Colonic mucosa (tissue), 4 donors: ENCODE data around the gene H6PD. TPM values are rescaled to one million over a fixed set of nuclear protein-coding genes. Genes with fewer than 3 reads are reported as not detected.

ENCODE experiments used
- DNase-seq: peaks from one replicate; pipeline ENCODE4 v3.0.0-alpha.2; 2020
- H3K27ac ChIP-seq: fragments of 200-600 bp; one replicate; pipeline ENCODE4 v1.8.0; 2021
- H3K27me3 ChIP-seq: fragments of 200-600 bp; one replicate; pipeline ENCODE4 v1.8.0; 2021
- H3K36me3 ChIP-seq: fragments of 200-600 bp; one replicate; pipeline ENCODE4 v1.8.0; 2021
- H3K4me1 ChIP-seq: fragments of 200-600 bp; one replicate; pipeline ENCODE4 v1.8.0; 2021; ENCODE audit warnings: mild to moderate bottlenecking
- H3K4me3 ChIP-seq: fragments of 200-600 bp; one replicate; pipeline ENCODE4 v1.8.0; 2021
- H3K9ac ChIP-seq, 2 donors: one replicate each; pipeline ENCODE4 v1.7.0; 2013; ENCODE audit warnings: control low read depth in 2 of 2, low read depth in 2 of 2, low read length in 2 of 2
- H3K9me3 ChIP-seq: fragments of 200-600 bp; one replicate; pipeline ENCODE4 v1.8.0; 2021
- CTCF ChIP-seq: fragments of 200-600 bp; IDR thresholded peaks from one replicate; pipeline ENCODE4 v1.8.0; 2022; ENCODE audit warnings: antibody characterized with exemption, mild to moderate bottlenecking
- intact Hi-C: fragments of 100-400 bp; cut with DNase I; formaldehyde crosslinking; loops from one replicate; pipeline ENCODE4 v1.14.1; 2022
- total RNA-seq, 2 donors: library from RNA; stranded (reverse); fragmentation: NEBNext Ultra II Directional in 1 of 2; extraction: Animal tissue kit (Norgen Biotek cat#: 25700) in 1 of 2; gene quantifications; one replicate each; pipeline ENCODE4 v1.2.1, GENCODE V29; 2021
- donor health status: healthy.
- donor health status: DM: no; HTN: no; CAD: no.
- donor health status: DM: no; HTN: no; CAD: no.

Gene H6PD
- total RNA-seq, 2 donors from 2014 or later = 20.8 to 24.7 TPM

- H3K27ac ChIP-seq = no peak overlapping the region
- no peaks in the 10 kb centered on the region for H3K9me3 ChIP-seq
- no peaks in the 10 kb centered on the region for H3K27me3 ChIP-seq
- H3K4me3 ChIP-seq = no peak overlapping the region
- no peak for DNase-seq
- no peak for TF ChIP-seq CTCF
- no peak overlapping the region for H3K9ac ChIP-seq
- intact Hi-C loops = no loop called here
- H3K4me1 ChIP-seq = no peaks in the 10 kb centered on the region
- H3K36me3 ChIP-seq = peaks cover 5% of the 10 kb centered on the region
Observed at GRCh38 chr1:9260059-9260766, 25.6 kb downstream of the H6PD start.

DNA sequence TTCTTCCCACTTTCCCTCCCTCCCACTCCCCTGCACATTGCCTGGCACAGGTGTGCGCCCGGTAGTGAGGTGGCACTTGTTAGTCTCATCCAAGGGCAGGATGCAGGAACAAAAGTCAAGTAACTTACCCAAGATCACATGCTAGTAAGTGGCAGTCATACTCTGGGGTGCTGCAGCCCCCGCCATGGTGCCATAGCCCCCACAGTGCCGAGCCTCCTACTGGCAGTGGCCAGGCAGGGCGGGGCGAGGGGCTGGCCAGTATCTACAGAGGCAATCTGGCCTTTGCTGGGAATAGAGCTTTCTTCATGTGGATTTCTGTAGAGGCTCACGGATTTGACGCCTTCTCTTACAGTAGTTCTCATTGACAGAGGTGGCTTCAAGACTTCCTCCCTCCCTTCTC is 26.9 kb downstream of the H6PD start:
- TF ChIP-seq CTCF = no peak
- DNase-seq = no peak
- intact Hi-C loops = no loop called here

DNA sequence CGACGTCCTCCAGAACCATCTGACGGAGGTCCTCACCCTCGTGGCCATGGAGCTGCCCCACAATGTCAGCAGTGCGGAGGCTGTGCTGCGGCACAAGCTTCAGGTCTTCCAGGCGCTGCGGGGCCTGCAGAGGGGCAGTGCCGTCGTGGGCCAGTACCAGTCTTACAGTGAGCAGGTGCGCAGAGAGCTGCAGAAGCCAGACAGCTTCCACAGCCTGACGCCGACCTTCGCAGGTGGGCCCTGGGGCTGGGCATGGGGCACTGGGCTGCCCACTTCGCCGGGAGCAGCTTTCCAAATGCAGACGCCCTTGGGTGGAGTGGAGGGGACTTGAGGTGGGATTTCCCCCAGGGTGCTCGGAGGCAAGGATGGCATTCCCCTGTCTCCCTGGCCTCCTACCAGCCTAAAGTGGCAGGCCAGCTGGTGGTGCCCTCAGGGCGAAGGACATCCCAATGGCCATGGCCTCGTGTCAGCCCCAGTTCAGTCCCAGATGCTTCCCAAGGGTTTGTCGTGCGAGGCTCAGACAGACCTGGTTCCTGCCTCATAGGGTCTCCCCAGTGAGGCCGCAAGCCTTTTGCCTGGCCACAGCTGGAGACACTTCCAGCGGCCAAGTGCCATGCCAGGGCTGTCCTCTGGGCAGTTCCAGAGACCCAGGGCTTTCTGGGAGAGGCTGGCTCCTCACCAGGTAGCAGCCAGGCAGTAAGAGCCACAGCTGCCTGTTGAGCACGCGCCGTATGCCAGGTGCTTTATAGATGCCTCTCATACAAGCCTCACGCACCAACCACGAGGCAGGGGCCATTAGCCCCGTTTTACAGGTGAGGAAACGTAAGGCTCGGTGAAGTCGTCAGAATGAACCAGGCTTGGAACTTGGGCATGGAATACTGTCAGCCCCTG is 27.8 kb downstream of the H6PD start:
- intact Hi-C loops = no loop called here
- H3K36me3 ChIP-seq = peaks cover 5% of the 10 kb centered on the region
- no peaks in the 10 kb centered on the region for H3K27me3 ChIP-seq
- H3K9me3 ChIP-seq = no peaks in the 10 kb centered on the region
- TF ChIP-seq CTCF = no peak
- H3K4me1 ChIP-seq = no peaks in the 10 kb centered on the region
- H3K9ac ChIP-seq = no peak overlapping the region
- no peak for DNase-seq
- H3K27ac ChIP-seq = no peak overlapping the region
- no peak overlapping the region for H3K4me3 ChIP-seq

More for the DNA sequence above, 26.9 kb downstream of the H6PD start:
- H3K36me3 ChIP-seq = peaks cover 5% of the 10 kb centered on the region
- H3K4me3 ChIP-seq = no peak overlapping the region
- no peaks in the 10 kb centered on the region for H3K27me3 ChIP-seq
- H3K9me3 ChIP-seq = no peaks in the 10 kb centered on the region
- no peaks in the 10 kb centered on the region for H3K4me1 ChIP-seq
- H3K27ac ChIP-seq = no peak overlapping the region
- H3K9ac ChIP-seq = no peak overlapping the region

DNA sequence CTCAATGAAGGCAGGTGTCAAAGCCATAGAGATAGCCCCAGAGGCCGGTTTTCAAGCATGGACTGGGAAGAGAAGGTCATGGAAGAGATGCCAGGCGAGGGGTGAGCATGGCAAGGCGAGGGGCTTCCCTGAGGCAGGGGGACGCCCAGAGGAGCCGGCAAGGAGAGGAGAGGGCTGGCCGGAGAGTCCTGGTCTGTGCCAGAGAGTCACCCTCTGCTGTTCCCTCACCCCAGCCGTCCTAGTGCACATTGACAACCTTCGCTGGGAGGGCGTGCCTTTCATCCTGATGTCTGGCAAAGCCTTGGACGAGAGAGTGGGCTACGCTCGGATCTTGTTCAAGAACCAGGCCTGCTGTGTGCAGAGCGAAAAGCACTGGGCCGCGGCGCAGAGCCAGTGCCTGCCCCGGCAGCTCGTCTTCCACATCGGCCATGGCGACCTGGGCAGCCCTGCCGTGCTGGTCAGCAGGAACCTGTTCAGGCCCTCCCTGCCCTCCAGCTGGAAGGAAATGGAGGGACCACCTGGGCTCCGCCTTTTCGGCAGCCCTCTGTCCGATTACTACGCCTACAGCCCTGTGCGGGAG is 28.8 kb downstream of the H6PD start:
- H3K36me3 ChIP-seq = peaks cover 5% of the 10 kb centered on the region
- no peak overlapping the region for H3K27ac ChIP-seq
- no peak for TF ChIP-seq CTCF
- no peak overlapping the region for H3K4me3 ChIP-seq
- no peaks in the 10 kb centered on the region for H3K27me3 ChIP-seq
- intact Hi-C loops = no loop called here
- no peaks in the 10 kb centered on the region for H3K9me3 ChIP-seq
- no peaks in the 10 kb centered on the region for H3K4me1 ChIP-seq
- H3K9ac ChIP-seq = no peak overlapping the region
- no peak for DNase-seq

DNA sequence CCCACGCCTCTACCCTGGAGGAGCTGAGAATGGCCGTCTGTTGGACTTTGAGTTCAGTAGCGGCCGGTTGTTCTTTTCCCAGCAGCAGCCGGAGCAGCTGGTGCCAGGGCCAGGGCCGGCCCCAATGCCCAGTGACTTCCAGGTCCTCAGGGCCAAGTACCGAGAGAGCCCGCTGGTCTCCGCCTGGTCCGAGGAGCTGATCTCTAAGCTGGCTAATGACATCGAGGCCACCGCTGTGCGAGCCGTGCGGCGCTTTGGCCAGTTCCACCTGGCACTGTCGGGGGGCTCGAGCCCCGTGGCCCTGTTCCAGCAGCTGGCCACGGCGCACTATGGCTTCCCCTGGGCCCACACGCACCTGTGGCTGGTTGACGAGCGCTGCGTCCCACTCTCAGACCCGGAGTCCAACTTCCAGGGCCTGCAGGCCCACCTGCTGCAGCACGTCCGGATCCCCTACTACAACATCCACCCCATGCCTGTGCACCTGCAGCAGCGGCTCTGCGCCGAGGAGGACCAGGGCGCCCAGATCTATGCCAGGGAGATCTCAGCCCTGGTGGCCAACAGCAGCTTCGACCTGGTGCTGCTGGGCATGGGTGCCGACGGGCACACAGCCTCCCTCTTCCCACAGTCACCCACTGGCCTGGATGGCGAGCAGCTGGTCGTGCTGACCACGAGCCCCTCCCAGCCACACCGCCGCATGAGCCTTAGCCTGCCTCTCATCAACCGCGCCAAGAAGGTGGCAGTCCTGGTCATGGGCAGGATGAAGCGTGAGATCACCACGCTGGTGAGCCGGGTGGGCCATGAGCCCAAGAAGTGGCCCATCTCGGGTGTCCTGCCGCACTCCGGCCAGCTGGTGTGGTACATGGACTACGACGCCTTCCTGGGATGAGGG is 29.7 kb downstream of the H6PD start:
- H3K9ac ChIP-seq = no peak overlapping the region
- TF ChIP-seq CTCF = no peak
- H3K36me3 ChIP-seq = peaks cover 5% of the 10 kb centered on the region
- H3K27me3 ChIP-seq = no peaks in the 10 kb centered on the region
- no peaks in the 10 kb centered on the region for H3K4me1 ChIP-seq
- no peaks in the 10 kb centered on the region for H3K9me3 ChIP-seq
- no peak for DNase-seq
- no peak overlapping the region for H3K4me3 ChIP-seq
- intact Hi-C loops = no loop called here
- H3K27ac ChIP-seq = no peak overlapping the region
